OCI-LY1 (cell line): Measurements from ENCODE around the gene COA3.

ENCODE experiments used
- H2AFZ ChIP-seq: fragments of 200-600 bp; sonication (generic), shearing (Covaris generic); 2 replicates; pipeline ENCODE4 v1.6.0; 2014; ENCODE audit warnings: antibody characterized with exemption, mild to moderate bottlenecking, low read length
- H3F3A ChIP-seq: fragments of 200-600 bp; sonication (generic), shearing (Covaris generic); 2 replicates; pipeline ENCODE4 v1.6.0; 2014; ENCODE audit warnings: mild to moderate bottlenecking, antibody characterized with exemption, low read length, moderate library complexity; ENCODE audit not compliant: insufficient read depth
- H3K27ac ChIP-seq: fragments of 200-600 bp; sonication (generic); 2 replicates; pipeline ENCODE4 v1.5.1; 2014; ENCODE audit warnings: low read length, mixed run types, mild to moderate bottlenecking, low read depth; ENCODE audit not compliant: poor library complexity, severe bottlenecking
- H3K27me3 ChIP-seq: fragments of 200-600 bp; sonication (generic); 2 replicates; pipeline ENCODE4 v1.6.0; 2014; ENCODE audit warnings: antibody characterized with exemption, mild to moderate bottlenecking, low read length, moderate library complexity; ENCODE audit not compliant: insufficient read depth
- H3K36me3 ChIP-seq: fragments of 200-600 bp; sonication (generic); 2 replicates; pipeline ENCODE4 v1.6.1; 2014; ENCODE audit warnings: mild to moderate bottlenecking, antibody characterized with exemption, low read length, moderate library complexity, mixed read lengths; ENCODE audit not compliant: insufficient read depth
- H3K4me1 ChIP-seq: fragments of 200-600 bp; sonication (generic); 2 replicates; pipeline ENCODE4 v1.5.1; 2014; ENCODE audit warnings: mild to moderate bottlenecking, low read length, moderate library complexity; ENCODE audit not compliant: insufficient read depth, severe bottlenecking
- H3K4me2 ChIP-seq: fragments of 200-600 bp; sonication (generic), shearing (Covaris generic); 2 replicates; pipeline ENCODE4 v1.6.1; 2014; ENCODE audit warnings: low read length
- H3K4me3 ChIP-seq: fragments of 200-600 bp; sonication (generic); 2 replicates; pipeline ENCODE4 v1.5.1; 2014; ENCODE audit warnings: low read length, low read depth, mild to moderate bottlenecking, mixed read lengths; ENCODE audit not compliant: poor library complexity, severe bottlenecking
- H3K79me2 ChIP-seq: fragments of 200-600 bp; shearing (Covaris generic); 2 replicates; pipeline ENCODE4 v1.6.1; 2016; ENCODE audit warnings: mixed run types, low read length, mixed read lengths; ENCODE audit not compliant: insufficient read depth
- H3K9ac ChIP-seq: fragments of 200-600 bp; sonication (generic), shearing (Covaris generic); 2 replicates; pipeline ENCODE4 v1.6.1; 2014; ENCODE audit warnings: mild to moderate bottlenecking, low read length, mixed read lengths
- H3K9me2 ChIP-seq: fragments of 200-600 bp; sonication (generic), shearing (Covaris generic); 2 replicates; pipeline ENCODE4 v1.6.1; 2014; ENCODE audit warnings: low read depth, mild to moderate bottlenecking, low read length, mixed read lengths
- H3K9me3 ChIP-seq: fragments of 200-600 bp; shearing (Covaris generic); 2 replicates; pipeline ENCODE4 v1.6.1; 2014; ENCODE audit warnings: low read length, mixed read lengths
- H4K20me1 ChIP-seq: fragments of 200-600 bp; sonication (generic), shearing (Covaris generic); 2 replicates; pipeline ENCODE4 v1.6.0; 2016; ENCODE audit warnings: mild to moderate bottlenecking, low read length; ENCODE audit not compliant: insufficient read depth
- EZH2 ChIP-seq: fragments of 200-600 bp; sonication (generic), shearing (Covaris generic); IDR thresholded peaks from 2 replicates; pipeline ENCODE4 v1.8.0; 2017; ENCODE audit warnings: borderline replicate concordance, mixed run types, mild to moderate bottlenecking, antibody characterized with exemption, low read length, moderate library complexity, mixed read lengths
- TF ChIP-seq, protein P1 (sequence below): fragments of 200-600 bp; sonication (generic), shearing (Covaris generic); IDR thresholded peaks from 2 replicates; pipeline ENCODE4 v1.5.1; 2017; ENCODE audit warnings: mild to moderate bottlenecking, antibody characterized with exemption, low read length, moderate library complexity, mixed read lengths

Gene COA3

DNA sequence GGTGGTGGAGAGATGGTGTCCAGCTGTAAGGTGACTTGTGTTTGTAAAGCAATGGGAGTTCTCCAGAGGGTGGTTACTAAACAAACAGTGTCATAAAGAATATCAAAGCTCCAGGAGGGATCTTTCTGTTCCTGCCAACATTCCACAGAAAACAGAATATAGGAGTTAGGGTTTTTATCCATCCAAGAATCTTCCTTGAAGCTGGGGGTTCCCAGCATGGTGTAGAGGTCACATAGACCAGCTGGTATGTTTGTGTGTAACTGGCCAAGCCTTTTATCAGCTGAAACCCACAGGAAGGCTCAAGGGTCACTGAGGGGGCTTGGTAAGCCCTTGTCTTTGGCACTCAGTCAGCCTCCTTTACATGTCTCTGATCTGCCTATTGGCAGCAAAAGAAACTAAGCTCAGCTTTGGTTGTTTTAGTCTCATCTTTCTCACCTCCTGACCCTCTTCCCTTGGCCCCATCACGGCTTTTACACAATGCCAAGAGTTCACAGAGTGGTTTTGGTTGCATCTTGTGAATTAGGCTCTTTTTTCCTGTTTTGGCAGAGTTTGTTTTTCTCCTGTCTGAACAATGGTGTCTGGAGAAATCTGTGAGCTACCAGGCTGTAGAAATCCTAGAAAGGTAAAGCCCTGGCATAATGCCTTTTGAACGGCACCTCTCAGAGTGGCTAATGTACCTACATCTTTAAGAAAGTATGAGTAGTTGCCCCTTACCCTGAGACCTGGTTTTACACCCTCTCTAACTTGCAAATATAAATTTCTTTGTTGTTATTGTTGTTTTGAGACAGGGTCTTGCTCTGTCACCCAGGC is 4.8 kb upstream of the COA3 start:
- Histone ChIP-seq H3K4me3 (no peak overlapping the region), H3K9me2 (no peaks in the 10 kb centered on the region), H3K9me3 (no peaks in the 10 kb centered on the region), H3K9ac (no peak overlapping the region), H3K36me3 (no peaks in the 10 kb centered on the region), H3K27me3 (no peaks in the 10 kb centered on the region), H2AFZ (no peak overlapping the region), H4K20me1 (no peaks in the 10 kb centered on the region), H3K79me2 (no peaks in the 10 kb centered on the region), H3K4me2 (no peak overlapping the region), H3K27ac (no peak overlapping the region), H3F3A (no peaks in the 10 kb centered on the region), H3K4me1 (peaks cover 4% of the 10 kb centered on the region)
- TF ChIP-seq EZH2 = no peak
- TF ChIP-seq, protein P1, sequence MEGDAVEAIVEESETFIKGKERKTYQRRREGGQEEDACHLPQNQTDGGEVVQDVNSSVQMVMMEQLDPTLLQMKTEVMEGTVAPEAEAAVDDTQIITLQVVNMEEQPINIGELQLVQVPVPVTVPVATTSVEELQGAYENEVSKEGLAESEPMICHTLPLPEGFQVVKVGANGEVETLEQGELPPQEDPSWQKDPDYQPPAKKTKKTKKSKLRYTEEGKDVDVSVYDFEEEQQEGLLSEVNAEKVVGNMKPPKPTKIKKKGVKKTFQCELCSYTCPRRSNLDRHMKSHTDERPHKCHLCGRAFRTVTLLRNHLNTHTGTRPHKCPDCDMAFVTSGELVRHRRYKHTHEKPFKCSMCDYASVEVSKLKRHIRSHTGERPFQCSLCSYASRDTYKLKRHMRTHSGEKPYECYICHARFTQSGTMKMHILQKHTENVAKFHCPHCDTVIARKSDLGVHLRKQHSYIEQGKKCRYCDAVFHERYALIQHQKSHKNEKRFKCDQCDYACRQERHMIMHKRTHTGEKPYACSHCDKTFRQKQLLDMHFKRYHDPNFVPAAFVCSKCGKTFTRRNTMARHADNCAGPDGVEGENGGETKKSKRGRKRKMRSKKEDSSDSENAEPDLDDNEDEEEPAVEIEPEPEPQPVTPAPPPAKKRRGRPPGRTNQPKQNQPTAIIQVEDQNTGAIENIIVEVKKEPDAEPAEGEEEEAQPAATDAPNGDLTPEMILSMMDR = no peak

DNA sequence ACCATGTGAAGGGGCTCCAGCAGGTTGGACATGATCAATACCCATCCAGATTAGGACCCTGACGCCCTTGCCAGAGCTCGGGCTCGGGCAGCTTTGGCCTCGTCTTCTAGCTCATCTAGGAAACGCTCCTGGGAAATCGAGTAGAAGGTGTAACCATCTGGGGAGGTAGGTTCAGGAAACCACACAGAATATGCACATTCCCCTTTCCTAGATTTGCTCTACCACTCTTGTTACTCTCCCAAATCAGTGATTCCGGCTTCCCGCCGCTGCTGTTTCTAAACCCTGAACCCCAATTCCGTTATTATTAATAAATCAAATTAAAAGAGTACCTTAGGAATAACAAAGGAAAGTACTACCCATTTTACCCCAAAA is 507 bp downstream of the COA3 start:
- Histone ChIP-seq H3K4me3 (peak overlapping the region; percentile 91), H3K9ac (peak overlapping the region; percentile 83), H3K79me2 (no peaks in the 10 kb centered on the region), H3K9me3 (no peaks in the 10 kb centered on the region), H3K36me3 (no peaks in the 10 kb centered on the region), H3F3A (no peaks in the 10 kb centered on the region), H3K4me1 (peaks cover 15% of the 10 kb centered on the region), H3K27ac (no peak overlapping the region), H3K27me3 (no peaks in the 10 kb centered on the region), H4K20me1 (no peaks in the 10 kb centered on the region), H3K9me2 (no peaks in the 10 kb centered on the region), H2AFZ (peak overlapping the region; percentile 84), H3K4me2 (peak overlapping the region; percentile 91)
- TF ChIP-seq, protein P1 = no peak
- no peak for TF ChIP-seq EZH2

DNA sequence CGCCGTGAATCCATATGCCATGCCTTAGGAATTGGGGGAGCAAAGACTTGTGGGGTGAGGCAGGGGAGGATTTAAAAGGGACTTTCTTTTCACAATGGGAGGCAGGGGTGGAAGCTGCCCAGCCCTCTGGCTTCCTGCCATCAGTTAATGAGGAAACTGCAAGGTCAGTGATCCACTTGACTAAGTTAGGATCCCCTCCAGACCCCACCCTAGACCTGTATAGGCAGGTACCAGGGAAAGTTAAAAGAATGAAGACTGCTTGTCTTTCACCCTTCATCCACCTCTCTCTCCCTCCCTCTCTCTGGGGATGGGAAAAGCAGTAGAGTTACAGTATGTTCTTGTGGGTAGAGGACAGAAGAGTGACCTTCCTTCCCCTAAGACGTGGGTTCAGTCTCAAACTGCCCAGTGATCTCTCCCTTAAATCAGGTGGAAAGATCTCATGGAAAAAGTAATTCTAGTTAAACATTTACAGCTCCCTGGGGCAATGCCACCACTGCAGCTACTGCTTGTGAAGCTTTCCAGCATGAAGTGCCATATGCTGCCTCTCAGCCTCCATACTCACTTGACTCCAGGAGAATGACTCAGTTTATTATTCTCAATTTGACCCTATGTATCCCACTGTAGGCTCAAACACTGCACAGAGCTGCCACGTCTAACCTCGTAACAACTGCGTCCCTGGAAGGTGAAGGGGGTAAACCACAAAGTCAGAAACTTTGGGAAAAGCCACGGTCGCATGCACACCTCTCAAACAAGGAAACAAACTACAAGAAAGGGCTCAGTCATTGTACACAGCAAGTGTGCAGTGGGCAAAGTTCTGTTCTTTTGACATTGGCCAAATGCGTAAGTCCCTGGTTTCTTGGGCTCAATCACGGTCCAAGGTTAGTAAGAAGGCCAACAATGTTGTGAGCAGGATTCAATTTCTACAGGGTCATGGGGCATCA is 1.2 kb downstream of the COA3 start:
- Histone ChIP-seq H3K27ac (no peak overlapping the region), H3K9me2 (no peaks in the 10 kb centered on the region), H3K4me1 (peaks cover 15% of the 10 kb centered on the region), H3K36me3 (no peaks in the 10 kb centered on the region), H3K9me3 (no peaks in the 10 kb centered on the region), H3K4me2 (peak overlapping the region; percentile 91), H4K20me1 (no peaks in the 10 kb centered on the region), H3K9ac (peak overlapping the region; percentile 83), H3K27me3 (no peaks in the 10 kb centered on the region), H3K4me3 (peak overlapping the region; percentile 91), H3F3A (no peaks in the 10 kb centered on the region), H2AFZ (no peak overlapping the region), H3K79me2 (no peaks in the 10 kb centered on the region)
- TF ChIP-seq EZH2 = no peak
- TF ChIP-seq, protein P1 = no peak
